Keratinocyte (primary cell): ENCODE results near the gene LAP3.

Source experiments
- EZH2 ChIP-seq: IDR thresholded peaks from one replicate; pipeline ENCODE4 v1.6.1; 2012; ENCODE audit warnings: inconsistent platforms, mild to moderate bottlenecking, low read length, moderate library complexity
- TF ChIP-seq, protein P1 (sequence below), 3 experiments: IDR thresholded peaks in 1 of 3; conservative IDR thresholded peaks in 1 of 3; optimal IDR thresholded peaks in 1 of 3; 2 replicates in 2 of 3; 3 replicates in 1 of 3; pipeline versions ENCODE3 to v1.5.1; 2011; ENCODE audit warnings: low read length in 3 of 3, mild to moderate bottlenecking in 3 of 3, moderate library complexity in 2 of 3, control low read depth in 1 of 3, inconsistent platforms in 1 of 3; ENCODE audit not compliant: insufficient read depth in 2 of 3; ENCODE audit errors: extremely low read depth in 1 of 3

DNA sequence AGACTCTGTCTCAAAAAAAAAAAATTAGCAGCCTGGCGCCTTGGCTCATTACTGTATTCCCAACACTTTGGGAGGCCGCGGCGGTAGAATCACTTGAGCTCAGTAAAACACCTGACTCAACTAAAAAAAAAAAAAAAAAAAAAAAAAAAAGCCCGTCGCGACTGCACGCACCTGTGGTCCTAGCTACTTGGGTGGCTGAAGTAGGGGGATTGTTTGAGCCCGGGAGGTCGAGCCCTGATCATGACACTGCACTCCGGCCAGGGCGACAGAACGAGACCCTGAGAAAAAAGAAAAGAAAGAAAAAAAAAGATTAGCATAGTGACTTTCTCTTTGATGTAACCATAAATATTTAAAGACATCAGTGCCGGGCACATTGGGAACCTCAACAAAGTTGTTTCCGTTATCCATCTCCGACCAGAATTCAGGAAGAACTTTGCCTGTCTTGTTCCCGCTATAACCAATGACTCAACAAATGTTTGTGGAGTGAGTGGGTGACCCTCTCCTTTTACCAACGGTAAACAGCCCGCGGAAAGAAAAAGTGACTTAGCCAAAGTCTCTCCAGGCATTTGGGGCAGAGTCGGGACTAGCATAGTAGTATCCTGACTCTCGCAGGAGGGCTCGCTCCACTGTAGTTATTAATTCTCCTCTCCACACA is 36.9 kb downstream of the LAP3 start:
- TF ChIP-seq, protein P1, sequence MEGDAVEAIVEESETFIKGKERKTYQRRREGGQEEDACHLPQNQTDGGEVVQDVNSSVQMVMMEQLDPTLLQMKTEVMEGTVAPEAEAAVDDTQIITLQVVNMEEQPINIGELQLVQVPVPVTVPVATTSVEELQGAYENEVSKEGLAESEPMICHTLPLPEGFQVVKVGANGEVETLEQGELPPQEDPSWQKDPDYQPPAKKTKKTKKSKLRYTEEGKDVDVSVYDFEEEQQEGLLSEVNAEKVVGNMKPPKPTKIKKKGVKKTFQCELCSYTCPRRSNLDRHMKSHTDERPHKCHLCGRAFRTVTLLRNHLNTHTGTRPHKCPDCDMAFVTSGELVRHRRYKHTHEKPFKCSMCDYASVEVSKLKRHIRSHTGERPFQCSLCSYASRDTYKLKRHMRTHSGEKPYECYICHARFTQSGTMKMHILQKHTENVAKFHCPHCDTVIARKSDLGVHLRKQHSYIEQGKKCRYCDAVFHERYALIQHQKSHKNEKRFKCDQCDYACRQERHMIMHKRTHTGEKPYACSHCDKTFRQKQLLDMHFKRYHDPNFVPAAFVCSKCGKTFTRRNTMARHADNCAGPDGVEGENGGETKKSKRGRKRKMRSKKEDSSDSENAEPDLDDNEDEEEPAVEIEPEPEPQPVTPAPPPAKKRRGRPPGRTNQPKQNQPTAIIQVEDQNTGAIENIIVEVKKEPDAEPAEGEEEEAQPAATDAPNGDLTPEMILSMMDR (optimal IDR thresholded peaks at IDR 0.05 in 1 of 3, IDR thresholded peaks at IDR 0.05 in 1 of 3, conservative IDR thresholded peaks at IDR 0.05 in 1 of 3; ENCODE audit: extremely low read depth in 1 of 3, insufficient read depth in 2 of 3, low read length in 3 of 3): no peak
- TF ChIP-seq EZH2: no peak
